Fibroblast of mammary gland (primary cell): ENCODE data around the gene SPINT1.
A peak's percentile ranks its signal among the peaks of the same experiment; 100 is the strongest.

Experiments
- DNase-seq: peaks from one replicate; pipeline ENCODE4 v3.0.0-alpha.2; 2010; ENCODE audit warnings: low read depth
- H3K4me3 ChIP-seq: 2 replicates; pipeline ENCODE4 v1.5.1; 2011; ENCODE audit warnings: low read depth, mild to moderate bottlenecking, low read length, moderate library complexity; ENCODE audit not compliant: control insufficient read depth
- TF ChIP-seq, protein P1 (sequence below): conservative IDR thresholded peaks from 2 replicates; pipeline ENCODE4 v1.5.1; 2011; ENCODE audit warnings: low read depth, low read length, inconsistent platforms; ENCODE audit not compliant: control insufficient read depth, insufficient read depth

Gene SPINT1

DNA sequence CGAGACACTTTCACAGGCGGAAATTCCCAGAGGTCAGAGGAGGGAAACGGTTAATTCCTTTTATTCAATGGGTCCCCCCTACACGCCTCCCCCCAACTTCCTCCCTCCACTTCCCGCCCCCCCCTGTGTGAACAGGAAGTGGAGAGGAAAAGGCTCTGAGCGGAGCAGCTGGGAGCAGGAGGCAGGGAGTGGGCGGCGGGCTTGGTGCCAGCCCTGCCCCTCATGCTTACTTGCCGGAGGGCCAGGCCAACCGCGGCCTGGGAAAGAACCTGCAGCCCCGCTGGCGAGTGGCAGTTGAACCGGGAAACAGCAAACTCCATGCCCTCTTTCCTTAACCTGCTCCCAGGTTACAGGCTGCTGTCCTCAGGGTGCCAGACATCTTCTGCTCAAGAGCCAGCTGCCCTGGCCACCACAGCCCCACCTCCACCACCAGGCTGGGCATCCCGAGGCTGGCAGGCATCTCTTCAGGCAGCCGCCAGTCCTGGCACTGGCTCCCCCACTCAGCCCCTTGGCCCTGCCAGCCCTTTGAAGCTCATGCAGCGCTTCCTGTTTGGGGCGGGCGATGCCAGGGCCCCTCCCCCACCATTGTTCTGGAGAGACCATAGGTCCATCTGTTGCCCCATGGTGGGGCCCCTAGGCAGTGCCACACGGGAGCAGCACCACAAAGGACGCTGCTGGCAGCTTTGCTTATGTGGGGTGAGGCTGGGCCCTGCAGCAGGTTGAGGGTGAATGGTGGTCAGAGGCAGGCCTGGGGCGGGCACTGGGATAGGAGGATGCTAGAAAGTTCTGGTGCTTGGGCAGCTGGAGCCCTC lies 63.3 kb downstream of the SPINT1 start:
- peak overlapping the region; percentile 54 for H3K4me3 ChIP-seq
- TF ChIP-seq, protein P1, sequence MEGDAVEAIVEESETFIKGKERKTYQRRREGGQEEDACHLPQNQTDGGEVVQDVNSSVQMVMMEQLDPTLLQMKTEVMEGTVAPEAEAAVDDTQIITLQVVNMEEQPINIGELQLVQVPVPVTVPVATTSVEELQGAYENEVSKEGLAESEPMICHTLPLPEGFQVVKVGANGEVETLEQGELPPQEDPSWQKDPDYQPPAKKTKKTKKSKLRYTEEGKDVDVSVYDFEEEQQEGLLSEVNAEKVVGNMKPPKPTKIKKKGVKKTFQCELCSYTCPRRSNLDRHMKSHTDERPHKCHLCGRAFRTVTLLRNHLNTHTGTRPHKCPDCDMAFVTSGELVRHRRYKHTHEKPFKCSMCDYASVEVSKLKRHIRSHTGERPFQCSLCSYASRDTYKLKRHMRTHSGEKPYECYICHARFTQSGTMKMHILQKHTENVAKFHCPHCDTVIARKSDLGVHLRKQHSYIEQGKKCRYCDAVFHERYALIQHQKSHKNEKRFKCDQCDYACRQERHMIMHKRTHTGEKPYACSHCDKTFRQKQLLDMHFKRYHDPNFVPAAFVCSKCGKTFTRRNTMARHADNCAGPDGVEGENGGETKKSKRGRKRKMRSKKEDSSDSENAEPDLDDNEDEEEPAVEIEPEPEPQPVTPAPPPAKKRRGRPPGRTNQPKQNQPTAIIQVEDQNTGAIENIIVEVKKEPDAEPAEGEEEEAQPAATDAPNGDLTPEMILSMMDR: no peak
- DNase-seq: peak; percentile 43
